ENCODE data around the gene C4BPB. TPM values are rescaled to one million over a fixed set of nuclear protein-coding genes. Genes with fewer than 3 reads are reported as not detected.
A peak's percentile ranks its signal among the peaks of the same experiment; 100 is the strongest.

The C4BPB gene
- total RNA-seq, 1 experiment from 2014 or later, result 7.5 TPM

DNA sequence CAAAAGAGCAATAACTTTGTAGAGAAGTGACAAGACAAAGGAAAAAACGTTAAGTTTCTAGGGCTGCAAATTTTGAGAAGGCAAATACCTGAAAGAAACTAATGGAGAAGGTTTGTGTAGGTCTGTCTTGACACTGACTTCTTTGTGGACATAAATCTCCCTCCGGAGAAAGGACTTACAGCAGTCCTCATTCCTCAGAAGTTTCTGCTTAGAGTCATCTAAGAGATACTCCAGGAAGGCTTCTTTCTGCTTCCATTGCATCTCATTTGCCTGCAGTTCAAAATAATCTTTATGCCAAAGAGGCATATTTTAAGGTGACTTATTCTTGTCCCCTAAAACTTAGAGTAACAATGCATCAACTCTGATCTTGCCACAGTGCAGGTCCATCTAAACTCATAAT is 4.4 kb upstream of the C4BPB start:
- Mint-ChIP-seq H3K27me3 (ENCODE audit: unreplicated experiment) (no peaks in the 10 kb centered on the region), H3K4me3 (ENCODE audit: low read depth, unreplicated experiment) (no peak overlapping the region), H3K9me3 (ENCODE audit: low read depth, unreplicated experiment) (no peaks in the 10 kb centered on the region), H3K4me1 (ENCODE audit: low read depth, unreplicated experiment) (peaks cover 33% of the 10 kb centered on the region), H3K27ac (ENCODE audit: unreplicated experiment) (no peak overlapping the region), H3K36me3 (ENCODE audit: insufficient read depth, unreplicated experiment) (peaks cover 2% of the 10 kb centered on the region)
- intact Hi-C loops (cut with micrococcal nuclease; ENCODE audit: unreplicated experiment), result loop anchor here (1.0 to 2.0 kb wide), 3 partner anchors 233 to 415 kb away; no protein-coding TSS in a partner anchor
- no peak for DNase-seq
- TF ChIP-seq, protein P1, sequence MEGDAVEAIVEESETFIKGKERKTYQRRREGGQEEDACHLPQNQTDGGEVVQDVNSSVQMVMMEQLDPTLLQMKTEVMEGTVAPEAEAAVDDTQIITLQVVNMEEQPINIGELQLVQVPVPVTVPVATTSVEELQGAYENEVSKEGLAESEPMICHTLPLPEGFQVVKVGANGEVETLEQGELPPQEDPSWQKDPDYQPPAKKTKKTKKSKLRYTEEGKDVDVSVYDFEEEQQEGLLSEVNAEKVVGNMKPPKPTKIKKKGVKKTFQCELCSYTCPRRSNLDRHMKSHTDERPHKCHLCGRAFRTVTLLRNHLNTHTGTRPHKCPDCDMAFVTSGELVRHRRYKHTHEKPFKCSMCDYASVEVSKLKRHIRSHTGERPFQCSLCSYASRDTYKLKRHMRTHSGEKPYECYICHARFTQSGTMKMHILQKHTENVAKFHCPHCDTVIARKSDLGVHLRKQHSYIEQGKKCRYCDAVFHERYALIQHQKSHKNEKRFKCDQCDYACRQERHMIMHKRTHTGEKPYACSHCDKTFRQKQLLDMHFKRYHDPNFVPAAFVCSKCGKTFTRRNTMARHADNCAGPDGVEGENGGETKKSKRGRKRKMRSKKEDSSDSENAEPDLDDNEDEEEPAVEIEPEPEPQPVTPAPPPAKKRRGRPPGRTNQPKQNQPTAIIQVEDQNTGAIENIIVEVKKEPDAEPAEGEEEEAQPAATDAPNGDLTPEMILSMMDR (IDR thresholded peaks at IDR 0.05; ENCODE audit: unreplicated experiment), result no peak
- no TSS peak for BruUV-seq (replicated peaks)
- CTCF ChIA-PET, result interaction anchor here (0.8 to 2.3 kb wide), 7 partner anchors 71 to 417 kb away, joined by 3 to 18 read pairs (median 3); partner anchors contain the start of gene CD55

DNA sequence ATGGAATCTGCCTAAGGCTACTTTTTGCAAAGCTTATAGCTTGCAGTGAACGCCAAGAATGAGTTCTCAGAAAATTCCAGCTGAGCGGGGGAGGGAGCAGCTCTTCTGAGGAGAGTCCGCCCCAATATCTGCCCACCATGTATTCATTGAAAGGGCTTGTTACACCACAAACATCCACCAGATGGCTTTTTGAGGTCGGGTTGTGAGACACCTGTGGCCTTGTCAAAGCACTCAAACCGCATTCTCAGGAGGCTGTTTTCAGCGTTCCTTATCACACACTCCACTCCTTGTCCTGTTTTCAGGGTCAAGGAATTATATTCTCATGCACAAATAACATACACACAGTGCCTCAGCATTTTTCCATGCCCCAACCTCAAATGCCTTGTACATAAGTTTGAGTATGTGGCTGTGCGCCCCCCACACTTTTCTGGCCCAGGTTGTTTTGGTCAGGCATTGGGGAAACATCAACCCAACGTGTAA is 3.9 kb upstream of the C4BPB start:
- intact Hi-C loops (cut with micrococcal nuclease; ENCODE audit: unreplicated experiment), result loop anchor here (1.0 to 5.0 kb wide), 4 partner anchors 158 to 415 kb away; no protein-coding TSS in a partner anchor
- Mint-ChIP-seq H3K27me3 (ENCODE audit: unreplicated experiment) (no peaks in the 10 kb centered on the region), H3K36me3 (ENCODE audit: insufficient read depth, unreplicated experiment) (peaks cover 7% of the 10 kb centered on the region), H3K4me1 (ENCODE audit: low read depth, unreplicated experiment) (peaks cover 38% of the 10 kb centered on the region), H3K4me3 (ENCODE audit: low read depth, unreplicated experiment) (no peak overlapping the region), H3K9me3 (ENCODE audit: low read depth, unreplicated experiment) (no peaks in the 10 kb centered on the region), H3K27ac (ENCODE audit: unreplicated experiment) (no peak overlapping the region)
- TF ChIP-seq, protein P1 (IDR thresholded peaks at IDR 0.05; ENCODE audit: unreplicated experiment), result peak; percentile 79
- CTCF ChIA-PET, result interaction anchor here (0.8 to 2.3 kb wide), 6 partner anchors 70 to 417 kb away, joined by 3 to 18 read pairs (median 4); partner anchors contain the start of gene CD55
- no TSS peak for BruUV-seq (replicated peaks)
- DNase-seq, result peak; percentile 76

DNA sequence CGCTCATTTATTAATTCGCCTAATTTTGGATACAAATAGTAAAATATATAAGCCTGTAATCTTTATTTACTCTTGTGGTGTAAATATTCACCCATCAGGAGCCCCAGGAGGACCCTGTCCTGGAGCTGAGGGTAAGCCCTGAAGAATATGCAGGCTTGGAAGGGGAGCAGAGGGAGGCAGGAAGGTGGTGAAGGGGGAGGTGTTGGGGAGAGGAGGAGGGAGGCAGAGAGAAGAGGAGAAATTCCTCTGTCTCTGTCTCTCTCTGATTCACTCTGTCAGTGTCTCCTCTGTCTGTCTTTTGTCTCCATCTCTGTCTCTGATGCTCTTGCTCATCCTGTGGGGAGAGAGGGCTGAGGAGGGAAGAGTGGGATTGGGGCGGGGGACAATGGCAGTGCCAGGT is 2.8 kb upstream of the C4BPB start:
- H3K27ac Mint-ChIP-seq (ENCODE audit: unreplicated experiment), result no peak overlapping the region
- DNase-seq, result no peak
- no peaks in the 10 kb centered on the region for H3K27me3 Mint-ChIP-seq (ENCODE audit: unreplicated experiment)
- peaks cover 41% of the 10 kb centered on the region for H3K4me1 Mint-ChIP-seq (ENCODE audit: low read depth, unreplicated experiment)
- intact Hi-C loops (cut with micrococcal nuclease; ENCODE audit: unreplicated experiment), result loop anchor here (2.0 to 5.0 kb wide), 2 partner anchors 156 to 231 kb away; no protein-coding TSS in a partner anchor
- no peaks in the 10 kb centered on the region for H3K9me3 Mint-ChIP-seq (ENCODE audit: low read depth, unreplicated experiment)
- CTCF ChIA-PET, result no interaction called here
- peaks cover 10% of the 10 kb centered on the region for H3K36me3 Mint-ChIP-seq (ENCODE audit: insufficient read depth, unreplicated experiment)
- TF ChIP-seq, protein P1 (IDR thresholded peaks at IDR 0.05; ENCODE audit: unreplicated experiment), result no peak
- no TSS peak for BruUV-seq (replicated peaks)
- no peak overlapping the region for H3K4me3 Mint-ChIP-seq (ENCODE audit: low read depth, unreplicated experiment)

DNA sequence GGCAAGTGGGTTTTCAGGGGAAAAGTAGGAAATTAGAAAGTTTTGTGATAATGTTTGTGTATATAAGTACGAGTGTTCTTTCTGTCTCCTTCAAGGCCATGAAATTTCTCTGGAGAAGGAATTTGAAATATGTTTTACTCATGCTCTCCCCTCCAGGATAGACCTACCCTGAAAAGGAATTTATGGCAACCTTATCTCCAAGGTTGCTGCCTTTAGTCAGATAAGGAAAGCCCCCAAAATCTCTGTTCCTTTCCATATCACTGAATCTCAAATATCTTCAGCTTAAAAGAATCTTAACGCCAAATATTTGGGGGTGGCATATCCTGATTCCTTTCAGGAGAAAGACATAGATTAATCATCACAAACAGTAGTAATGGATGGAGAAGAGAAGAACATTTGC is 499 bp upstream of the C4BPB start:
- intact Hi-C loops (cut with micrococcal nuclease; ENCODE audit: unreplicated experiment), result loop anchor here (1.0 to 5.0 kb wide), 2 partner anchors 154 to 317 kb away; no protein-coding TSS in a partner anchor
- Mint-ChIP-seq H3K4me3 (ENCODE audit: low read depth, unreplicated experiment) (no peak overlapping the region), H3K27me3 (ENCODE audit: unreplicated experiment) (no peaks in the 10 kb centered on the region), H3K27ac (ENCODE audit: unreplicated experiment) (no peak overlapping the region), H3K4me1 (ENCODE audit: low read depth, unreplicated experiment) (peaks cover 41% of the 10 kb centered on the region), H3K9me3 (ENCODE audit: low read depth, unreplicated experiment) (no peaks in the 10 kb centered on the region), H3K36me3 (ENCODE audit: insufficient read depth, unreplicated experiment) (peaks cover 10% of the 10 kb centered on the region)
- no TSS peak for BruUV-seq (replicated peaks)
- TF ChIP-seq, protein P1 (IDR thresholded peaks at IDR 0.05; ENCODE audit: unreplicated experiment), result no peak
- DNase-seq, result no peak
- CTCF ChIA-PET, result interaction anchor here (1.4 to 2.2 kb wide), 3 partner anchors 314 to 412 kb away, joined by 4 to 7 read pairs (median 6); no protein-coding TSS in a partner anchor
